NCI-H748 (cell line): Measurements from ENCODE around the gene COL4A6.
"Not testable (repeated sequence)": the region's sequence is repeated elsewhere in the genome, so short reads cannot be mapped to it uniquely, and the experiment has no call there.

ENCODE experiments used
- DNase-seq: peaks from one replicate; lab custom pipeline; 2025; ENCODE audit not compliant: unreplicated experiment; lab: John Stamatoyannopoulos, UW

Gene COL4A6

GRCh38 chrX:108438110-108438623, at the start of gene COL4A6:
TSS of gene COL4A6 (minus strand) at chrX:108438422. CDS start at chrX:108438196, 226 bp downstream.
- no peak for DNase-seq

GRCh38 chrX:108485960-108486359, 47.7 kb upstream of the COL4A6 start:
- no peak for DNase-seq

- DNase-seq: no peak
Observed at GRCh38 chrX:108484251-108484650, 46.0 kb upstream of the COL4A6 start.

- DNase-seq: not testable (repeated sequence)
Observed at GRCh38 chrX:108481528-108481927, 43.3 kb upstream of the COL4A6 start.

- DNase-seq: no peak
Observed at GRCh38 chrX:108473979-108474378, 35.8 kb upstream of the COL4A6 start.

GRCh38 chrX:108468486-108468885, 30.3 kb upstream of the COL4A6 start:
- DNase-seq: no peak

- DNase-seq: no peak
Observed at GRCh38 chrX:108464604-108465003, 26.4 kb upstream of the COL4A6 start.

GRCh38 chrX:108456971-108457477, 18.8 kb upstream of the COL4A6 start:
- no peak for DNase-seq

- DNase-seq: no peak
Observed at GRCh38 chrX:108453841-108454240, 15.6 kb upstream of the COL4A6 start.

- no peak for DNase-seq
Observed at GRCh38 chrX:108447303-108447702, 9.1 kb upstream of the COL4A6 start.

- peak; percentile 6 for DNase-seq
Observed at GRCh38 chrX:108442901-108443464, 4.8 kb upstream of the COL4A6 start.

- peak; percentile 40 for DNase-seq
Observed at GRCh38 chrX:108439961-108440696, 1.9 kb upstream of the COL4A6 start.

- DNase-seq: peak; percentile 91
Observed at GRCh38 chrX:108439426-108439942, 1.3 kb upstream of the COL4A6 start, which contains the start of gene COL4A5. TSS of gene COL4A5 (plus strand) at chrX:108439838. CDS start at chrX:108440126, 288 bp downstream.

- DNase-seq: no peak
Observed at GRCh38 chrX:108437349-108438109, 693 bp downstream of the COL4A6 start.

- no peak for DNase-seq
Observed at GRCh38 chrX:108435261-108435660, 3.0 kb downstream of the COL4A6 start.

GRCh38 chrX:108426262-108426661, 12.0 kb downstream of the COL4A6 start:
- DNase-seq: peak; percentile 57

GRCh38 chrX:108420481-108420880, 17.7 kb downstream of the COL4A6 start:
- peak; percentile 91 for DNase-seq

GRCh38 chrX:108419401-108419800, 18.8 kb downstream of the COL4A6 start:
- DNase-seq: no peak

GRCh38 chrX:108417257-108417656, 21.0 kb downstream of the COL4A6 start:
- no peak for DNase-seq

- DNase-seq: peak; percentile 8
Observed at GRCh38 chrX:108415891-108416290, 22.3 kb downstream of the COL4A6 start.

- no peak for DNase-seq
Observed at GRCh38 chrX:108415146-108415545, 23.1 kb downstream of the COL4A6 start.
